SJCRH30 (cell line): ENCODE measurements around the gene ECM1. TPM values are rescaled to one million over a fixed set of nuclear protein-coding genes. Genes with fewer than 3 reads are reported as not detected.

Experiments
- DNase-seq, 2 experiments: peaks; one replicate each; pipeline ENCODE4 v3.0.0-alpha.2; 2015 to 2020
- H3K27ac ChIP-seq: fragments of 250-450 bp; sonication (Bioruptor Pico); 2 replicates; pipeline ENCODE4 v1.5.1; 2020; ENCODE audit warnings: mild to moderate bottlenecking, moderate library complexity
- H3K27me3 ChIP-seq: fragments of 250-450 bp; sonication (Bioruptor Pico); 2 replicates; pipeline ENCODE4 v1.5.1; 2020; ENCODE audit warnings: mild to moderate bottlenecking, moderate library complexity
- H3K36me3 ChIP-seq: fragments of 250-450 bp; sonication (Bioruptor Pico); 2 replicates; pipeline ENCODE4 v1.5.1; 2020; ENCODE audit warnings: mild to moderate bottlenecking, moderate library complexity
- H3K4me1 ChIP-seq: fragments of 250-450 bp; sonication (Bioruptor Pico); 2 replicates; pipeline ENCODE4 v1.5.1; 2020; ENCODE audit warnings: mild to moderate bottlenecking, moderate library complexity
- H3K4me3 ChIP-seq: fragments of 250-450 bp; sonication (Bioruptor Pico); 2 replicates; pipeline ENCODE4 v1.5.1; 2020; ENCODE audit warnings: mild to moderate bottlenecking, moderate library complexity
- H3K9me3 ChIP-seq: fragments of 250-450 bp; sonication (Bioruptor Pico); replicated peaks from 2 replicates; pipeline ENCODE4 v1.5.1; 2020; ENCODE audit warnings: mild to moderate bottlenecking, moderate library complexity
- total RNA-seq: library from RNA; depleted of rRNA; stranded (reverse); fragments of >200 nt; shearing (Covaris generic); gene quantifications from 2 replicates; pipeline ENCODE4 v1.2.3, GENCODE V29; 2014

The ECM1 gene
- total RNA-seq, 1 experiment from 2014 or later = 5.0 TPM

- H3K27me3 ChIP-seq = no peaks in the 10 kb centered on the region
- DNase-seq = peak; percentile 97 to 99
These were observed 20.7 kb upstream of the ECM1 start, which contains the start of gene TARS2 for GRCh38 chr1:150486966-150487762. TSS of gene TARS2 (plus strand) at chr1:150487419. CDS start at chr1:150487451, 32 bp downstream.

GRCh38 chr1:150487763-150488115, 20.2 kb upstream of the ECM1 start:
- Histone ChIP-seq H3K27me3 (no peaks in the 10 kb centered on the region), H3K27ac (peak overlapping the region; percentile 57), H3K36me3 (peaks cover 6% of the 10 kb centered on the region; the same call in 1 of the 2 replicates), H3K4me1 (0 out of 2 replicates have a peak, but pooled peaks cover 2% of the 10 kb centered on the region), H3K4me3 (peak overlapping the region; percentile 82), H3K9me3 (no peaks in the 10 kb centered on the region)
- DNase-seq = no peak

More at GRCh38 chr1:150486966-150487762, 20.7 kb upstream of the ECM1 start, which contains the start of gene TARS2:
- H3K36me3 ChIP-seq = peaks cover 4% of the 10 kb centered on the region; the same call in 1 of the 2 replicates
- H3K4me3 ChIP-seq = peak within 1 kb of the TSS; percentile 82
- peak within 1 kb of the TSS; percentile 57 for H3K27ac ChIP-seq
- H3K4me1 ChIP-seq = 0 out of 2 replicates have a peak, but pooled peaks cover 2% of the 10 kb centered on the region
- no peaks in the 10 kb centered on the region for H3K9me3 ChIP-seq

GRCh38 chr1:150493175-150493574, 14.7 kb upstream of the ECM1 start:
- no peak overlapping the region for H3K27ac ChIP-seq
- H3K4me3 ChIP-seq = no peak overlapping the region
- H3K27me3 ChIP-seq = no peaks in the 10 kb centered on the region
- H3K36me3 ChIP-seq = peaks cover 18% of the 10 kb centered on the region; the same call in 1 of the 2 replicates
- H3K9me3 ChIP-seq = no peaks in the 10 kb centered on the region
- 0 out of 2 replicates have a peak, but pooled peaks cover under 1% of the 10 kb centered on the region for H3K4me1 ChIP-seq
- DNase-seq = no peak

GRCh38 chr1:150498342-150498741, 9.6 kb upstream of the ECM1 start:
- no peak overlapping the region for H3K27ac ChIP-seq
- peaks cover 13% of the 10 kb centered on the region for H3K36me3 ChIP-seq
- no peak overlapping the region for H3K4me3 ChIP-seq
- no peaks in the 10 kb centered on the region for H3K9me3 ChIP-seq
- no peak for DNase-seq
- no peaks in the 10 kb centered on the region for H3K4me1 ChIP-seq
- H3K27me3 ChIP-seq = no peaks in the 10 kb centered on the region

GRCh38 chr1:150505431-150505830, 2.5 kb upstream of the ECM1 start:
- no peak for DNase-seq
- H3K27ac ChIP-seq = no peak overlapping the region
- no peaks in the 10 kb centered on the region for H3K9me3 ChIP-seq

GRCh38 chr1:150508982-150509381, 1.1 kb downstream of the ECM1 start:
- H3K36me3 ChIP-seq = peaks cover 4% of the 10 kb centered on the region; the same call in 1 of the 2 replicates
- H3K9me3 ChIP-seq = no peaks in the 10 kb centered on the region
- no peak overlapping the region for H3K27ac ChIP-seq
- H3K4me1 ChIP-seq = peaks cover 13% of the 10 kb centered on the region
- no peaks in the 10 kb centered on the region for H3K27me3 ChIP-seq
- no peak overlapping the region for H3K4me3 ChIP-seq
- no peak for DNase-seq

More at GRCh38 chr1:150505431-150505830, 2.5 kb upstream of the ECM1 start:
- no peak overlapping the region for H3K4me3 ChIP-seq
- H3K27me3 ChIP-seq = no peaks in the 10 kb centered on the region
- H3K36me3 ChIP-seq = peaks cover 4% of the 10 kb centered on the region
- peaks cover 8% of the 10 kb centered on the region for H3K4me1 ChIP-seq

GRCh38 chr1:150511551-150511950, 3.6 kb downstream of the ECM1 start:
- no peaks in the 10 kb centered on the region for H3K27me3 ChIP-seq
- no peaks in the 10 kb centered on the region for H3K9me3 ChIP-seq
- H3K27ac ChIP-seq = no peak overlapping the region
- DNase-seq = no peak
- H3K4me1 ChIP-seq = peaks cover 15% of the 10 kb centered on the region
- H3K36me3 ChIP-seq = 0 out of 2 replicates have a peak, but pooled peaks cover 4% of the 10 kb centered on the region
- no peak overlapping the region for H3K4me3 ChIP-seq

GRCh38 chr1:150511985-150512660, 4.2 kb downstream of the ECM1 start:
- Histone ChIP-seq H3K36me3 (0 out of 2 replicates have a peak, but pooled peaks cover 4% of the 10 kb centered on the region), H3K27ac (no peak overlapping the region), H3K4me3 (no peak overlapping the region), H3K27me3 (no peaks in the 10 kb centered on the region), H3K9me3 (no peaks in the 10 kb centered on the region), H3K4me1 (peaks cover 15% of the 10 kb centered on the region)
- DNase-seq = no peak

- no peaks in the 10 kb centered on the region for H3K36me3 ChIP-seq
- no peak overlapping the region for H3K27ac ChIP-seq
- H3K4me1 ChIP-seq = peaks cover 11% of the 10 kb centered on the region
- H3K27me3 ChIP-seq = no peaks in the 10 kb centered on the region
- no peak for DNase-seq
- no peak overlapping the region for H3K4me3 ChIP-seq
- H3K9me3 ChIP-seq = no peaks in the 10 kb centered on the region
These were observed 4.9 kb downstream of the ECM1 start for GRCh38 chr1:150512846-150513245.

- DNase-seq = peak; percentile 32 to 43
- Histone ChIP-seq H3K4me3 (no peak overlapping the region), H3K4me1 (peaks cover 7% of the 10 kb centered on the region; the same call in 1 of the 2 replicates), H3K36me3 (no peaks in the 10 kb centered on the region), H3K27me3 (no peaks in the 10 kb centered on the region), H3K9me3 (no peaks in the 10 kb centered on the region), H3K27ac (no peak overlapping the region)
These were observed 5.5 kb downstream of the ECM1 start for GRCh38 chr1:150513351-150513791.

- no peaks in the 10 kb centered on the region for H3K27me3 ChIP-seq
- no peaks in the 10 kb centered on the region for H3K36me3 ChIP-seq
- no peak overlapping the region for H3K4me3 ChIP-seq
- H3K9me3 ChIP-seq = no peaks in the 10 kb centered on the region
- no peak for DNase-seq
- no peak overlapping the region for H3K27ac ChIP-seq
- peaks cover 7% of the 10 kb centered on the region; the same call in 1 of the 2 replicates for H3K4me1 ChIP-seq
These were observed 6.4 kb downstream of the ECM1 start for GRCh38 chr1:150514260-150514659.

- Histone ChIP-seq H3K4me3 (peak overlapping the region; percentile 64), H3K4me1 (peaks cover 7% of the 10 kb centered on the region; the same call in 1 of the 2 replicates), H3K27me3 (no peaks in the 10 kb centered on the region), H3K9me3 (no peaks in the 10 kb centered on the region), H3K36me3 (no peaks in the 10 kb centered on the region), H3K27ac (peak overlapping the region; percentile 34)
- no peak for DNase-seq
These were observed 7.0 kb downstream of the ECM1 start for GRCh38 chr1:150514913-150515327.

- Histone ChIP-seq H3K4me1 (peaks cover 7% of the 10 kb centered on the region; the same call in 1 of the 2 replicates), H3K27ac (peak within 1 kb of the TSS; percentile 34), H3K9me3 (no peaks in the 10 kb centered on the region), H3K27me3 (no peaks in the 10 kb centered on the region), H3K36me3 (no peaks in the 10 kb centered on the region), H3K4me3 (peak within 1 kb of the TSS; percentile 64)
- peak; percentile 95 to 97 for DNase-seq
These were observed 7.6 kb downstream of the ECM1 start, which contains the start of gene FALEC for GRCh38 chr1:150515328-150516049. TSS of gene FALEC (plus strand) at chr1:150515752.

- H3K36me3 ChIP-seq = no peaks in the 10 kb centered on the region
- H3K4me3 ChIP-seq = peak overlapping the region; percentile 64
- no peaks in the 10 kb centered on the region for H3K27me3 ChIP-seq
- peak in 1 of 2 experiments; percentile 29 for DNase-seq
- 0 out of 2 replicates have a peak overlapping the region, but pooled peaks have one; percentile 34 for H3K27ac ChIP-seq
- no peaks in the 10 kb centered on the region for H3K9me3 ChIP-seq
- H3K4me1 ChIP-seq = peaks cover 7% of the 10 kb centered on the region; the same call in 1 of the 2 replicates
These were observed 8.2 kb downstream of the ECM1 start for GRCh38 chr1:150516050-150516591.
